Lower leg skin (tissue), 3 donors: Measurements from ENCODE around the gene TCF7L2.

Experiments used
- CTCF ChIP-seq, 3 donors: fragments of 450-650 bp; IDR thresholded peaks; one replicate each; pipeline ENCODE4 v1.5.1; 2016; ENCODE audit warnings: antibody characterized with exemption in 3 of 3, mild to moderate bottlenecking in 3 of 3, moderate library complexity in 2 of 3
- POLR2A ChIP-seq, 2 donors: fragments of 450-650 bp; IDR thresholded peaks; one replicate each; pipeline ENCODE4 v1.6.1; 2016 to 2017; ENCODE audit warnings: antibody characterized with exemption in 2 of 2, mild to moderate bottlenecking in 1 of 2, moderate library complexity in 1 of 2

- TF ChIP-seq CTCF (IDR thresholded peaks at IDR 0.05) (no peak), POLR2A (IDR thresholded peaks at IDR 0.05) (no peak)
These were observed 88.1 kb downstream of the TCF7L2 start for GRCh38 chr10:113038183-113038582.
